GM21381 (cell line): ENCODE data around the gene EGFLAM.
A peak's percentile ranks its signal among the peaks of the same experiment; 100 is the strongest.

Experiments used
- ATAC-seq: cut with Tn5 transposase; IDR thresholded peaks from one replicate; pipeline ENCODE4 v1.9.1; 2021; ENCODE audit warnings: mild to moderate bottlenecking, moderate library complexity; ENCODE audit not compliant: unreplicated experiment

The EGFLAM gene

GRCh38 chr5:38371596-38371995, 113.2 kb downstream of the EGFLAM start:
- ATAC-seq = no peak

- no peak for ATAC-seq
Measured at GRCh38 chr5:38373743-38374142, 115.4 kb downstream of the EGFLAM start.

GRCh38 chr5:38375423-38375822, 117.1 kb downstream of the EGFLAM start:
- ATAC-seq = no peak

- no peak for ATAC-seq
Measured at GRCh38 chr5:38376404-38376803, 118.0 kb downstream of the EGFLAM start.

GRCh38 chr5:38378579-38378978, 120.2 kb downstream of the EGFLAM start:
- no peak for ATAC-seq

- no peak for ATAC-seq
Measured at GRCh38 chr5:38379350-38379937, 121.1 kb downstream of the EGFLAM start.

- no peak for ATAC-seq
Measured at GRCh38 chr5:38380537-38380936, 122.2 kb downstream of the EGFLAM start.

- ATAC-seq = no peak
Measured at GRCh38 chr5:38381361-38381760, 123.0 kb downstream of the EGFLAM start.

- peak; percentile 99 for ATAC-seq
Measured at GRCh38 chr5:38382898-38383297, 124.5 kb downstream of the EGFLAM start.

GRCh38 chr5:38383701-38384100, 125.3 kb downstream of the EGFLAM start:
- no peak for ATAC-seq

- no peak for ATAC-seq
Measured at GRCh38 chr5:38384396-38384795, 126.0 kb downstream of the EGFLAM start.

- no peak for ATAC-seq
Measured at GRCh38 chr5:38387161-38387560, 128.8 kb downstream of the EGFLAM start.

- ATAC-seq = no peak
Measured at GRCh38 chr5:38393636-38394035, 135.3 kb downstream of the EGFLAM start.

GRCh38 chr5:38396766-38397165, 138.4 kb downstream of the EGFLAM start:
- no peak for ATAC-seq

- no peak for ATAC-seq
Measured at GRCh38 chr5:38400365-38400764, 142.0 kb downstream of the EGFLAM start.

GRCh38 chr5:38401145-38401544, 142.8 kb downstream of the EGFLAM start:
- ATAC-seq = no peak

GRCh38 chr5:38403406-38403805, 145.0 kb downstream of the EGFLAM start:
- no peak for ATAC-seq

GRCh38 chr5:38403877-38404635, 145.7 kb downstream of the EGFLAM start:
- ATAC-seq = no peak

GRCh38 chr5:38404667-38405276, 146.4 kb downstream of the EGFLAM start:
- ATAC-seq = no peak

- no peak for ATAC-seq
Measured at GRCh38 chr5:38408446-38409198, 150.3 kb downstream of the EGFLAM start.

- ATAC-seq = no peak
Measured at GRCh38 chr5:38410304-38410990, 152.1 kb downstream of the EGFLAM start.
